ENCODE measurements around the gene FBXO36.

The FBXO36 gene

GRCh38 chr2:230048010-230048671, 125.8 kb downstream of the FBXO36 start:
- no peak for TF ChIP-seq CTCF (IDR thresholded peaks at IDR 0.05; ENCODE audit: low read depth, low read length, missing control alignments)
- in situ Hi-C loops (cut with HindIII; ENCODE audit: low sequenced_read_pairs): no loop called here
- H3K4me3 ChIP-seq (ENCODE audit: low read depth, low read length): no peak overlapping the region
- no peak for DNase-seq (ENCODE audit: low read depth)

DNA sequence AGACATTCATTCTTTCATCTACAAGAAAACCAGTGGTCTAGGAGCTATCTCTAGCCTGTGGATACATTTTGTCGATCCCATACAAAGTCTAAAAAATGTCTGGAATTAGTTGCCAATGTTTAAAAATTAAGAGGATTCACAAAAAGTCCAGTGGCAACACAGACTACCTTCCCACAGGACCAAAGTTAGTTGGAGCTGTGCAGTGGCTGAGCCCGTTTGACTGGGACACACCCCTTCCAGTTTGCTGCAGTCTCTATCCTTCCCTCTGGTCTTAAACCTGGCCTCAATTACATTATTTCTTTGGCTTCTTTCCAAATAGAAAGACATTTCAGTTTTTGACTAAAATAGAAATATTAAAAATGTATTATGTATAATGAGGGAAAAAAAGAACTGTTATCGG, 127.8 kb downstream of the FBXO36 start:
- no peak for TF ChIP-seq CTCF (IDR thresholded peaks at IDR 0.05; ENCODE audit: low read depth, low read length, missing control alignments)
- no peak overlapping the region for H3K4me3 ChIP-seq (ENCODE audit: low read depth, low read length)
- no peak for DNase-seq (ENCODE audit: low read depth)
- in situ Hi-C loops (cut with HindIII; ENCODE audit: low sequenced_read_pairs): no loop called here

- DNase-seq (ENCODE audit: low read depth): no peak
- no peak for TF ChIP-seq CTCF (IDR thresholded peaks at IDR 0.05; ENCODE audit: low read depth, low read length, missing control alignments)
- in situ Hi-C loops (cut with HindIII; ENCODE audit: low sequenced_read_pairs): no loop called here
- H3K4me3 ChIP-seq (ENCODE audit: low read depth, low read length): no peak overlapping the region
Observed at GRCh38 chr2:230052299-230052698, 130.0 kb downstream of the FBXO36 start.

- peak; percentile 67 for DNase-seq (ENCODE audit: low read depth)
- no peak overlapping the region for H3K4me3 ChIP-seq (ENCODE audit: low read depth, low read length)
- in situ Hi-C loops (cut with HindIII; ENCODE audit: low sequenced_read_pairs): no loop called here
- no peak for TF ChIP-seq CTCF (IDR thresholded peaks at IDR 0.05; ENCODE audit: low read depth, low read length, missing control alignments)
Observed at GRCh38 chr2:230053753-230054478, 131.6 kb downstream of the FBXO36 start.

- in situ Hi-C loops (cut with HindIII; ENCODE audit: low sequenced_read_pairs): no loop called here
- no peak overlapping the region for H3K4me3 ChIP-seq (ENCODE audit: low read depth, low read length)
- no peak for TF ChIP-seq CTCF (IDR thresholded peaks at IDR 0.05; ENCODE audit: low read depth, low read length, missing control alignments)
- no peak for DNase-seq (ENCODE audit: low read depth)
Observed at GRCh38 chr2:230060672-230061293, 138.5 kb downstream of the FBXO36 start.
